Thyroid gland (tissue), 4 donors: ENCODE results near the gene SLAMF7.

Experiments used
- CTCF ChIP-seq, 6 experiments: fragments of 200-600 bp in 3 of 6; fragments of 450-650 bp in 3 of 6; sonication (generic) in 3 of 6; IDR thresholded peaks; one replicate each; pipeline ENCODE4 v1.5.1; 2016 to 2019; ENCODE audit warnings: antibody characterized with exemption in 6 of 6, mild to moderate bottlenecking in 2 of 6, inconsistent platforms in 1 of 6, moderate library complexity in 1 of 6
- POLR2A ChIP-seq, 2 donors: fragments of 450-650 bp; IDR thresholded peaks; one replicate each; pipeline ENCODE4 v1.6.1; 2017; ENCODE audit warnings: antibody characterized with exemption in 2 of 2, mild to moderate bottlenecking in 2 of 2, moderate library complexity in 1 of 2

- no peak for TF ChIP-seq POLR2A (IDR thresholded peaks at IDR 0.05)
- no peak for TF ChIP-seq CTCF (IDR thresholded peaks at IDR 0.05)
Measured at GRCh38 chr1:160718210-160718609, 20.8 kb upstream of the SLAMF7 start.
